ENCODE results near the gene NT5C2.
A peak's percentile ranks its signal among the peaks of the same experiment; 100 is the strongest.

The NT5C2 gene

DNA sequence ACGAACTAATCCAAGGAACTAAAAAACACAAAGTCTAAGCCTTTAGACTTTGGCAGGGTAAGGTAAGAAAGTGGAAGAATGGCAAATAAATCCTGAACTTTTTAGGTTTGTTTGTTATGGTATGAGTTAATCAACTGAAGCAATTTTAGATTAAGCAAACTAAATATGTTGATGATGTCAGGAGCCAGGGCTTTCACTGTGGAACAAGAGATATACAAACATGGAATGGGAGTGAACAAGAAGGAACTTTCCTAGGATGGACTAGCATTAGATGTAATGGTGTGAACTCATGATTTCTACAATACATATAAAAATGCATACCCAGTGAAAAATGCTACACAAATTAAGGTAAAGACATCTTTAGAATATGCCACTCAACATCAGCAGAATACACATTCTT lies 35.8 kb downstream of the NT5C2 start:
- no peak for TF ChIP-seq PPARA (CRISPR knock-in tag; IDR thresholded peaks at IDR 0.05; ENCODE audit: borderline replicate concordance)
- TF ChIP-seq ESRRG (CRISPR knock-in tag; IDR thresholded peaks at IDR 0.05) = no peak
- TF ChIP-seq, protein P1, sequence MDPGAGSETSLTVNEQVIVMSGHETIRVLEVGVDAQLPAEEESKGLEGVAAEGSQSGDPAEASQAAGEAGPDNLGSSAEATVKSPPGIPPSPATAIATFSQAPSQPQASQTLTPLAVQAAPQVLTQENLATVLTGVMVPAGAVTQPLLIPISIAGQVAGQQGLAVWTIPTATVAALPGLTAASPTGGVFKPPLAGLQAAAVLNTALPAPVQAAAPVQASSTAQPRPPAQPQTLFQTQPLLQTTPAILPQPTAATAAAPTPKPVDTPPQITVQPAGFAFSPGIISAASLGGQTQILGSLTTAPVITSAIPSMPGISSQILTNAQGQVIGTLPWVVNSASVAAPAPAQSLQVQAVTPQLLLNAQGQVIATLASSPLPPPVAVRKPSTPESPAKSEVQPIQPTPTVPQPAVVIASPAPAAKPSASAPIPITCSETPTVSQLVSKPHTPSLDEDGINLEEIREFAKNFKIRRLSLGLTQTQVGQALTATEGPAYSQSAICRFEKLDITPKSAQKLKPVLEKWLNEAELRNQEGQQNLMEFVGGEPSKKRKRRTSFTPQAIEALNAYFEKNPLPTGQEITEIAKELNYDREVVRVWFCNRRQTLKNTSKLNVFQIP (CRISPR knock-in tag; IDR thresholded peaks at IDR 0.05; ENCODE audit: borderline replicate concordance, low read depth) = no peak
- TF ChIP-seq TOX (CRISPR knock-in tag; IDR thresholded peaks at IDR 0.05; ENCODE audit: borderline replicate concordance) = no peak
- TF ChIP-seq ZNF70 (CRISPR knock-in tag; IDR thresholded peaks at IDR 0.05) = no peak
- no peak for TF ChIP-seq ZFP30 (CRISPR knock-in tag; IDR thresholded peaks at IDR 0.05)
- no peak for TF ChIP-seq OSR1 (CRISPR knock-in tag; IDR thresholded peaks at IDR 0.05)
- TF ChIP-seq ZC3H10 (CRISPR knock-in tag; IDR thresholded peaks at IDR 0.05) = no peak
- TF ChIP-seq, protein P2, sequence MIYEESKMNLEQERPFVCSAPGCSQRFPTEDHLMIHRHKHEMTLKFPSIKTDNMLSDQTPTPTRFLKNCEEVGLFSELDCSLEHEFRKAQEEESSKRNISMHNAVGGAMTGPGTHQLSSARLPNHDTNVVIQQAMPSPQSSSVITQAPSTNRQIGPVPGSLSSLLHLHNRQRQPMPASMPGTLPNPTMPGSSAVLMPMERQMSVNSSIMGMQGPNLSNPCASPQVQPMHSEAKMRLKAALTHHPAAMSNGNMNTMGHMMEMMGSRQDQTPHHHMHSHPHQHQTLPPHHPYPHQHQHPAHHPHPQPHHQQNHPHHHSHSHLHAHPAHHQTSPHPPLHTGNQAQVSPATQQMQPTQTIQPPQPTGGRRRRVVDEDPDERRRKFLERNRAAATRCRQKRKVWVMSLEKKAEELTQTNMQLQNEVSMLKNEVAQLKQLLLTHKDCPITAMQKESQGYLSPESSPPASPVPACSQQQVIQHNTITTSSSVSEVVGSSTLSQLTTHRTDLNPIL (CRISPR knock-in tag; IDR thresholded peaks at IDR 0.05; ENCODE audit: low read depth) = no peak
- no peak for TF ChIP-seq ZFP3 (CRISPR knock-in tag; IDR thresholded peaks at IDR 0.05)
- TF ChIP-seq CSDC2 (CRISPR knock-in tag; IDR thresholded peaks at IDR 0.05) = no peak
- no peak for TF ChIP-seq BACH2 (CRISPR knock-in tag; IDR thresholded peaks at IDR 0.05; ENCODE audit: borderline replicate concordance)
- TF ChIP-seq, protein P3, sequence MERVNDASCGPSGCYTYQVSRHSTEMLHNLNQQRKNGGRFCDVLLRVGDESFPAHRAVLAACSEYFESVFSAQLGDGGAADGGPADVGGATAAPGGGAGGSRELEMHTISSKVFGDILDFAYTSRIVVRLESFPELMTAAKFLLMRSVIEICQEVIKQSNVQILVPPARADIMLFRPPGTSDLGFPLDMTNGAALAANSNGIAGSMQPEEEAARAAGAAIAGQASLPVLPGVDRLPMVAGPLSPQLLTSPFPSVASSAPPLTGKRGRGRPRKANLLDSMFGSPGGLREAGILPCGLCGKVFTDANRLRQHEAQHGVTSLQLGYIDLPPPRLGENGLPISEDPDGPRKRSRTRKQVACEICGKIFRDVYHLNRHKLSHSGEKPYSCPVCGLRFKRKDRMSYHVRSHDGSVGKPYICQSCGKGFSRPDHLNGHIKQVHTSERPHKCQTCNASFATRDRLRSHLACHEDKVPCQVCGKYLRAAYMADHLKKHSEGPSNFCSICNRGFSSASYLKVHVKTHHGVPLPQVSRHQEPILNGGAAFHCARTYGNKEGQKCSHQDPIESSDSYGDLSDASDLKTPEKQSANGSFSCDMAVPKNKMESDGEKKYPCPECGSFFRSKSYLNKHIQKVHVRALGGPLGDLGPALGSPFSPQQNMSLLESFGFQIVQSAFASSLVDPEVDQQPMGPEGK (CRISPR knock-in tag; IDR thresholded peaks at IDR 0.05; ENCODE audit: borderline replicate concordance) = no peak
- TF ChIP-seq, protein P4, sequence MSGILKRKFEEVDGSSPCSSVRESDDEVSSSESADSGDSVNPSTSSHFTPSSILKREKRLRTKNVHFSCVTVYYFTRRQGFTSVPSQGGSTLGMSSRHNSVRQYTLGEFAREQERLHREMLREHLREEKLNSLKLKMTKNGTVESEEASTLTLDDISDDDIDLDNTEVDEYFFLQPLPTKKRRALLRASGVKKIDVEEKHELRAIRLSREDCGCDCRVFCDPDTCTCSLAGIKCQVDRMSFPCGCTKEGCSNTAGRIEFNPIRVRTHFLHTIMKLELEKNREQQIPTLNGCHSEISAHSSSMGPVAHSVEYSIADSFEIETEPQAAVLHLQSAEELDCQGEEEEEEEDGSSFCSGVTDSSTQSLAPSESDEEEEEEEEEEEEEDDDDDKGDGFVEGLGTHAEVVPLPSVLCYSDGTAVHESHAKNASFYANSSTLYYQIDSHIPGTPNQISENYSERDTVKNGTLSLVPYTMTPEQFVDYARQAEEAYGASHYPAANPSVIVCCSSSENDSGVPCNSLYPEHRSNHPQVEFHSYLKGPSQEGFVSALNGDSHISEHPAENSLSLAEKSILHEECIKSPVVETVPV (CRISPR knock-in tag; IDR thresholded peaks at IDR 0.05) = no peak
- no peak for TF ChIP-seq ISL1 (CRISPR knock-in tag; IDR thresholded peaks at IDR 0.05)
- TF ChIP-seq RARB (CRISPR knock-in tag; IDR thresholded peaks at IDR 0.05) = no peak
- TF ChIP-seq ZNF565 (CRISPR knock-in tag; conservative IDR thresholded peaks at IDR 0.05; ENCODE audit: low read depth) = no peak
- TF ChIP-seq, protein P5, sequence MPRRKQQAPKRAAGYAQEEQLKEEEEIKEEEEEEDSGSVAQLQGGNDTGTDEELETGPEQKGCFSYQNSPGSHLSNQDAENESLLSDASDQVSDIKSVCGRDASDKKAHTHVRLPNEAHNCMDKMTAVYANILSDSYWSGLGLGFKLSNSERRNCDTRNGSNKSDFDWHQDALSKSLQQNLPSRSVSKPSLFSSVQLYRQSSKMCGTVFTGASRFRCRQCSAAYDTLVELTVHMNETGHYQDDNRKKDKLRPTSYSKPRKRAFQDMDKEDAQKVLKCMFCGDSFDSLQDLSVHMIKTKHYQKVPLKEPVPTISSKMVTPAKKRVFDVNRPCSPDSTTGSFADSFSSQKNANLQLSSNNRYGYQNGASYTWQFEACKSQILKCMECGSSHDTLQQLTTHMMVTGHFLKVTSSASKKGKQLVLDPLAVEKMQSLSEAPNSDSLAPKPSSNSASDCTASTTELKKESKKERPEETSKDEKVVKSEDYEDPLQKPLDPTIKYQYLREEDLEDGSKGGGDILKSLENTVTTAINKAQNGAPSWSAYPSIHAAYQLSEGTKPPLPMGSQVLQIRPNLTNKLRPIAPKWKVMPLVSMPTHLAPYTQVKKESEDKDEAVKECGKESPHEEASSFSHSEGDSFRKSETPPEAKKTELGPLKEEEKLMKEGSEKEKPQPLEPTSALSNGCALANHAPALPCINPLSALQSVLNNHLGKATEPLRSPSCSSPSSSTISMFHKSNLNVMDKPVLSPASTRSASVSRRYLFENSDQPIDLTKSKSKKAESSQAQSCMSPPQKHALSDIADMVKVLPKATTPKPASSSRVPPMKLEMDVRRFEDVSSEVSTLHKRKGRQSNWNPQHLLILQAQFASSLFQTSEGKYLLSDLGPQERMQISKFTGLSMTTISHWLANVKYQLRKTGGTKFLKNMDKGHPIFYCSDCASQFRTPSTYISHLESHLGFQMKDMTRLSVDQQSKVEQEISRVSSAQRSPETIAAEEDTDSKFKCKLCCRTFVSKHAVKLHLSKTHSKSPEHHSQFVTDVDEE (CRISPR knock-in tag; IDR thresholded peaks at IDR 0.05) = no peak
- no peak for ATAC-seq

DNA sequence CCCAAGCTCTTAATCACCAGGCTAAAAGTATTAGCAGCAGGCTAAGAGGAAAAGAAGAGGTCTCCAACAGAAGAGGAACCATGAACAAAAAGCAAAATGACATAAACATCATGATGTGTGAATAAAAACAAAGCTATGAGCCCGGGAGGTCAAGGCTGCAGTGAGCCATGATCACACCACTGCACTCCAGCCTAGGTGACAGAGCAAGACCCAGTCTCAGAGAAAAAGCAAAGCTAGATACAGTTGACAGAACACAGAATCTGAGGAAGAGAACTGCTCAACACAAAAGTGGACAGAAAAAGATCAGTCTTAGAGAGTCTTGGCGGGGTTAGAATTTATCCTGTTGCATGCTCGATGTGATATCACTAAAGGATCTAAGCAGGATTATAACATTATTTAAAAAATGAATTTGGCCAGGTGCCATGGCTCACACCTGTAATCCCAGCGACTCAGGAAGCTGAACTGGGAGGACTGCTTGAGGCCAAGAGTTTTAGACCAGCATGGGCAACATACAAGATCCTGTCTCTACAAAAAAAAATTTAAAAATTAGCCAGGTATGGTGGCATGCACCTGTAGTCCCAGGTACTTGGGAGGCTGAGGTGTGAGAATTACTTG lies 37.5 kb downstream of the NT5C2 start:
- no peak for TF ChIP-seq ZNF8 (CRISPR knock-in tag; IDR thresholded peaks at IDR 0.05)
- no peak for ATAC-seq

DNA sequence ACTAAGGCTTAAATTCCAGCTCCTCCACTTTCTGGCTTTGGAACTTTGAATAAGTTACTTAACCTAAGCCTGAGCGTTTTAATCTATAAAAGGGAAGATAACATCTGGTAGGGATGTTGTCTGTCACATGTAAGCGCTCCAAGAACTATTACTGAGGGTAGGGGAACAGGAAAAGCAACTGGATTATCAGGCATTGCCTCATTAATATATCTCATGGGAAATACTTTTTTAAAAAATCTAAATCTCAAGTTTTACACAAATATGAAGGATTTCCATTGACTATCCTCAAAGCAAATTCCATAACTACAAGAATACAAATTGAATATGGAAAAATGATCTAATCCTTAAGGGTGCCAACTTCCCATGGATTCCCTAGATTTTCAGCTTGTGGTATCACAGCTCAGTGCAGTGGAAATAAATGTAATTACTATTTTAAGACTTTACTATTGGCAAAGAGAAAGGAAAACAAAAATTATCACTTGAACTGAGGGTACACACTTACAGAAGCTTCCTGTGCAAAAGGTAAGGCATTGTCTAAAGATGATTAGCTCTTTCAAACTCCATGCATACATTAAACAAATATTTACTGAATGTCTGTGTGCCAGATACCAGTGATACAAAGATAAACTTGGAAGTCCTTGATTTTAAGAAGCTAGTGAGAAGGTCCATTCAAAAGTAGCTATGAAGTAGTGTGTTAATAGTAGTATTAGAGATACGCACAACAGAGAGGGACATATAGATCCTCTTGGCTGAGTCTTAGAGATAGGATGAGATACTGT lies 38.4 kb downstream of the NT5C2 start:
- TF ChIP-seq ZNF70 (CRISPR knock-in tag; IDR thresholded peaks at IDR 0.05) (no peak), CSDC2 (CRISPR knock-in tag; IDR thresholded peaks at IDR 0.05) (no peak), OSR1 (CRISPR knock-in tag; IDR thresholded peaks at IDR 0.05) (no peak), BACH2 (CRISPR knock-in tag; IDR thresholded peaks at IDR 0.05; ENCODE audit: borderline replicate concordance) (no peak), ZFP30 (CRISPR knock-in tag; IDR thresholded peaks at IDR 0.05) (no peak), GLIS3 (CRISPR knock-in tag; IDR thresholded peaks at IDR 0.05) (no peak), RARB (CRISPR knock-in tag; IDR thresholded peaks at IDR 0.05) (no peak), ARNTL (CRISPR knock-in tag; IDR thresholded peaks at IDR 0.05; ENCODE audit: borderline replicate concordance, low read depth) (no peak), ZNF565 (CRISPR knock-in tag; conservative IDR thresholded peaks at IDR 0.05; ENCODE audit: low read depth) (no peak)
- TF ChIP-seq, protein P3 (CRISPR knock-in tag; IDR thresholded peaks at IDR 0.05; ENCODE audit: borderline replicate concordance) = no peak
- ATAC-seq = peak; percentile 34; the same call in 2 of the 3 replicates
